GM18498 (cell line): ENCODE data around the gene IPP.
A peak's percentile ranks its signal among the peaks of the same experiment; 100 is the strongest.
"Not testable (repeated sequence)": the region's sequence is repeated elsewhere in the genome, so short reads cannot be mapped to it uniquely, and the experiment has no call there.

ENCODE experiments used
- ATAC-seq: cut with Tn5 transposase; IDR thresholded peaks from one replicate; pipeline ENCODE4 v1.9.1; 2021; ENCODE audit warnings: mild to moderate bottlenecking, moderate library complexity; ENCODE audit not compliant: unreplicated experiment

IPP gene

GRCh38 chr1:45750298-45751038 is at the start of gene IPP:
IPP (minus strand) TSS chr1:45750653; CDS start chr1:45746411, 4,242 bp downstream.
- peak; percentile 94 for ATAC-seq

- no peak for ATAC-seq
These were observed 46.5 kb upstream of the IPP start for GRCh38 chr1:45796946-45797345.

GRCh38 chr1:45796381-45796780 is 45.9 kb upstream of the IPP start:
- ATAC-seq = no peak

GRCh38 chr1:45793942-45794604 is 43.6 kb upstream of the IPP start:
- ATAC-seq = no peak

GRCh38 chr1:45792744-45793143 is 42.3 kb upstream of the IPP start:
- no peak for ATAC-seq

- no peak for ATAC-seq
These were observed 39.1 kb upstream of the IPP start for GRCh38 chr1:45789601-45790000.

- no peak for ATAC-seq
These were observed 37.5 kb upstream of the IPP start for GRCh38 chr1:45787905-45788304.

GRCh38 chr1:45785583-45785982 is 35.1 kb upstream of the IPP start:
- no peak for ATAC-seq

- no peak for ATAC-seq
These were observed 25.3 kb upstream of the IPP start for GRCh38 chr1:45775794-45776193.

GRCh38 chr1:45772971-45773370 is 22.5 kb upstream of the IPP start:
- ATAC-seq = no peak

GRCh38 chr1:45769261-45769932 is 18.9 kb upstream of the IPP start:
- no peak for ATAC-seq

- no peak for ATAC-seq
These were observed 16.6 kb upstream of the IPP start for GRCh38 chr1:45767035-45767434.

- no peak for ATAC-seq
These were observed 15.7 kb upstream of the IPP start for GRCh38 chr1:45765999-45766792.

- ATAC-seq = no peak
These were observed 11.8 kb upstream of the IPP start for GRCh38 chr1:45762291-45762690.

- no peak for ATAC-seq
These were observed 5.2 kb upstream of the IPP start for GRCh38 chr1:45755697-45756096.

- ATAC-seq = no peak
These were observed 3.0 kb upstream of the IPP start for GRCh38 chr1:45753248-45754037.

- no peak for ATAC-seq
These were observed 2.1 kb upstream of the IPP start for GRCh38 chr1:45752441-45753052.

- no peak for ATAC-seq
These were observed 1.6 kb upstream of the IPP start for GRCh38 chr1:45752014-45752413.

GRCh38 chr1:45751039-45751838 is 786 bp upstream of the IPP start:
- ATAC-seq = not testable (repeated sequence)
